GM19463 (cell line): ENCODE data around the gene DVL2.
"Not testable (repeated sequence)": the region's sequence is repeated elsewhere in the genome, so short reads cannot be mapped to it uniquely, and the experiment has no call there.

Experiments used
- ATAC-seq: cut with Tn5 transposase; IDR thresholded peaks from one replicate; pipeline ENCODE4 v1.9.1; 2021; ENCODE audit warnings: mild to moderate bottlenecking, moderate library complexity; ENCODE audit not compliant: unreplicated experiment

Gene DVL2

GRCh38 chr17:7204828-7205461, 29.4 kb downstream of the DVL2 start:
- ATAC-seq = peak; percentile 90

- no peak for ATAC-seq
These were observed 30.0 kb downstream of the DVL2 start for GRCh38 chr17:7204336-7204735.

GRCh38 chr17:7203391-7203790, 30.9 kb downstream of the DVL2 start:
- ATAC-seq = no peak

GRCh38 chr17:7196651-7197401, 37.5 kb downstream of the DVL2 start:
- no peak for ATAC-seq

GRCh38 chr17:7195971-7196370, 38.3 kb downstream of the DVL2 start:
- ATAC-seq = no peak

GRCh38 chr17:7192271-7192937, 41.9 kb downstream of the DVL2 start:
- no peak for ATAC-seq

GRCh38 chr17:7191571-7192270, 42.6 kb downstream of the DVL2 start:
- ATAC-seq = no peak

GRCh38 chr17:7191069-7191468, 43.2 kb downstream of the DVL2 start:
- no peak for ATAC-seq

- no peak for ATAC-seq
These were observed 43.9 kb downstream of the DVL2 start for GRCh38 chr17:7190276-7190917.

- no peak for ATAC-seq
These were observed 48.1 kb downstream of the DVL2 start for GRCh38 chr17:7186241-7186640.

GRCh38 chr17:7184647-7185046, 49.7 kb downstream of the DVL2 start:
- no peak for ATAC-seq

- ATAC-seq = no peak
These were observed 50.2 kb downstream of the DVL2 start for GRCh38 chr17:7184091-7184488.

GRCh38 chr17:7183433-7184090, 50.8 kb downstream of the DVL2 start:
- no peak for ATAC-seq

GRCh38 chr17:7182101-7182500, 52.2 kb downstream of the DVL2 start:
- ATAC-seq = not testable (repeated sequence)

- ATAC-seq = no peak
These were observed 54.7 kb downstream of the DVL2 start, which contains the start of gene ASGR1 for GRCh38 chr17:7179317-7180254. Gene ASGR1, minus strand, starts transcription at chr17:7179370. Its CDS starts 807 bp downstream, at chr17:7178563.

- no peak for ATAC-seq
These were observed 55.4 kb downstream of the DVL2 start for GRCh38 chr17:7178973-7179316.

- ATAC-seq = no peak
These were observed 56.3 kb downstream of the DVL2 start for GRCh38 chr17:7177954-7178477.

- ATAC-seq = no peak
These were observed 56.9 kb downstream of the DVL2 start for GRCh38 chr17:7177191-7177953.
